Measurements from ENCODE around the gene PTPRD. TPM values are rescaled to one million over a fixed set of nuclear protein-coding genes. Genes with fewer than 3 reads are reported as not detected.

PTPRD gene
- total RNA-seq, 1 donor = 26.3 TPM

- no peak for DNase-seq (ENCODE audit: low read depth)
- H3K4me3 ChIP-seq (ENCODE audit: low read depth, low read length) = no peak overlapping the region
- TF ChIP-seq CTCF (IDR thresholded peaks at IDR 0.05; ENCODE audit: insufficient read depth, low read depth, low read length) = no peak
Observed at GRCh38 chr9:8643896-8644295, 1968.9 kb downstream of the PTPRD start.

- no peak for DNase-seq (ENCODE audit: low read depth)
- no peak for TF ChIP-seq CTCF (IDR thresholded peaks at IDR 0.05; ENCODE audit: insufficient read depth, low read depth, low read length)
- no peak overlapping the region for H3K4me3 ChIP-seq (ENCODE audit: low read depth, low read length)
Observed at GRCh38 chr9:8643464-8643863, 1969.3 kb downstream of the PTPRD start.

- H3K4me3 ChIP-seq (ENCODE audit: low read depth, low read length) = no peak overlapping the region
- DNase-seq (ENCODE audit: low read depth) = no peak
- no peak for TF ChIP-seq CTCF (IDR thresholded peaks at IDR 0.05; ENCODE audit: insufficient read depth, low read depth, low read length)
Observed at GRCh38 chr9:8640761-8641160, 1972.0 kb downstream of the PTPRD start.

GRCh38 chr9:8637626-8638025 is 1975.2 kb downstream of the PTPRD start:
- H3K4me3 ChIP-seq (ENCODE audit: low read depth, low read length) = no peak overlapping the region
- no peak for DNase-seq (ENCODE audit: low read depth)

GRCh38 chr9:8633784-8634183 is 1979.0 kb downstream of the PTPRD start:
- H3K4me3 ChIP-seq (ENCODE audit: low read depth, low read length) = no peak overlapping the region
- no peak for TF ChIP-seq CTCF (IDR thresholded peaks at IDR 0.05; ENCODE audit: insufficient read depth, low read depth, low read length)
- peak; percentile 13 for DNase-seq (ENCODE audit: low read depth)

More at GRCh38 chr9:8637626-8638025, 1975.2 kb downstream of the PTPRD start:
- no peak for TF ChIP-seq CTCF (IDR thresholded peaks at IDR 0.05; ENCODE audit: insufficient read depth, low read depth, low read length)

- H3K4me3 ChIP-seq (ENCODE audit: low read depth, low read length) = no peak overlapping the region
- TF ChIP-seq CTCF (IDR thresholded peaks at IDR 0.05; ENCODE audit: insufficient read depth, low read depth, low read length) = no peak
- no peak for DNase-seq (ENCODE audit: low read depth)
Observed at GRCh38 chr9:8632493-8632892, 1980.3 kb downstream of the PTPRD start.

GRCh38 chr9:8628791-8629190 is 1984.0 kb downstream of the PTPRD start:
- H3K4me3 ChIP-seq (ENCODE audit: low read depth, low read length) = no peak overlapping the region
- DNase-seq (ENCODE audit: low read depth) = no peak
- no peak for TF ChIP-seq CTCF (IDR thresholded peaks at IDR 0.05; ENCODE audit: insufficient read depth, low read depth, low read length)

Measured in fibroblast of villous mesenchyme (primary cell).